Measurements from ENCODE around the gene PRKAR1B.

The PRKAR1B gene

DNA sequence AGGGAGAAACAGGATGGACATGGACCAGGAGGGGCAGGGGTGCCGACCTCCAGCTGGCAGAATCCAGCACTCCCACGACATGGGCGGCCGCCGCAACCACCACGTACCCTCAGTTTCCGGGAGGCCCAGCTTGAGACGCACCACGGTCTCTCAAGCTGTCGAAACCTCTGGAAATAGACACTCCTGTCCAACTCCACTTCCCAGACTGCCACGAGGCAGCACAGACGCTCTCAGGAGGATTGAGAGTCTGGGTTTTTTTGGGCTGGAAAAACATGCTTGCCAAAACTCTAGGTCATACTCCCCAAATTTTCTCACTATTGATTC is 169.6 kb downstream of the PRKAR1B start (continued):
- TF ChIP-seq ZNF114 (tag by site-specific recombination; IDR thresholded peaks at IDR 0.05) (no peak), ZNF138 (tag by site-specific recombination; IDR thresholded peaks at IDR 0.05; ENCODE audit: borderline replicate concordance) (no peak), SALL2 (tag by site-specific recombination; IDR thresholded peaks at IDR 0.05; ENCODE audit: borderline replicate concordance) (no peak)
- TF ChIP-seq, protein P1, sequence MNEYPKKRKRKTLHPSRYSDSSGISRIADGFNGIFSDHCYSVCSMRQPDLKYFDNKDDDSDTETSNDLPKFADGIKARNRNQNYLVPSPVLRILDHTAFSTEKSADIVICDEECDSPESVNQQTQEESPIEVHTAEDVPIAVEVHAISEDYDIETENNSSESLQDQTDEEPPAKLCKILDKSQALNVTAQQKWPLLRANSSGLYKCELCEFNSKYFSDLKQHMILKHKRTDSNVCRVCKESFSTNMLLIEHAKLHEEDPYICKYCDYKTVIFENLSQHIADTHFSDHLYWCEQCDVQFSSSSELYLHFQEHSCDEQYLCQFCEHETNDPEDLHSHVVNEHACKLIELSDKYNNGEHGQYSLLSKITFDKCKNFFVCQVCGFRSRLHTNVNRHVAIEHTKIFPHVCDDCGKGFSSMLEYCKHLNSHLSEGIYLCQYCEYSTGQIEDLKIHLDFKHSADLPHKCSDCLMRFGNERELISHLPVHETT (tag by site-specific recombination; IDR thresholded peaks at IDR 0.05), result no peak

DNA sequence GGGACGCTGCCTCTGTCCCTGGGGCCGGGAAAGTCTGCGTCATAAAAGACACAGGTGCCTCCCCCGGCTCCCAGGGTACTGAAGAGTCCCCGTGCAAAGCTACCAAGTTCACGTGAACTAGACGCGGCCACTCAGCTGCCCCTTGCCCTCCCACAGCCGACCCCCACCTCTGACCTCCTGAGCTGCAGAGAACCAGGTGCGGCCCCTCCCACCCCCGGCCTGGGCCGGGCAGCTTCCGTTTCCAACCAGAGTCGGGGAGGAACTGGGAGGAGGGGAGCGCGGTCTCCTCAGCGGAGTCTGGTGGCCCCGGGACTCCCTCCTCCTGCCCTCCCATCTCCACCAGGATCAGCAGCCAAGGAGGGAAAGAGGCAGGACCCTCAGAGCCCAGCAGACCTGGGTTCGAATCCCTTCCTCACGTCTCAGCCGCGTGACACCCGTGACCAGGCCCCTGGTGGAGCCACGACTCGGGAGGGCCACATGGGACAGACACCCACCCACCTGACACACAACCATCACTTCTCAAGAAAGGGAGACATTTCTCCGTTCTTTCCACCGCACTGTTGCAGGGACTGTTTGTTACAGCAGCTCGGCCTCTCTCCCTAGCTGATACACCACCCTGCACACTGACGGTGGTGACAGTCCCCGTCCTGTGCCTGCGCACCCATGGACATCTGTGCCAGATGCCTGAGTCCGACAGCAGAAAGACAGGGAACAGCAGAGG is 170.1 kb downstream of the PRKAR1B start:
- H3K36me3 ChIP-seq (ENCODE audit: control insufficient read depth in 2 of 2, insufficient read depth in 1 of 2, low read length in 2 of 2), result no peaks in the 10 kb centered on the region
- no peaks in the 10 kb centered on the region for H3K9me3 ChIP-seq (ENCODE audit: control insufficient read depth, insufficient read depth, low read depth, low read length)
- no peak overlapping the region for H3K4me3 ChIP-seq (ENCODE audit: low read depth, low read length)
- no peak overlapping the region for H3K27ac ChIP-seq (ENCODE audit: extremely low read depth, low read depth, low read length)
- ChIA-PET POLR2A (no interaction called here), CTCF (no interaction called here)
- peak; percentile 97 for TF ChIP-seq RBAK (tag by site-specific recombination; IDR thresholded peaks at IDR 0.05)
- peak; percentile 38; the same call in 1 of the 2 replicates for TF ChIP-seq TRIM28 (IDR thresholded peaks at IDR 0.05; ENCODE audit: borderline replicate concordance, low read length)
- TF ChIP-seq, protein P2, sequence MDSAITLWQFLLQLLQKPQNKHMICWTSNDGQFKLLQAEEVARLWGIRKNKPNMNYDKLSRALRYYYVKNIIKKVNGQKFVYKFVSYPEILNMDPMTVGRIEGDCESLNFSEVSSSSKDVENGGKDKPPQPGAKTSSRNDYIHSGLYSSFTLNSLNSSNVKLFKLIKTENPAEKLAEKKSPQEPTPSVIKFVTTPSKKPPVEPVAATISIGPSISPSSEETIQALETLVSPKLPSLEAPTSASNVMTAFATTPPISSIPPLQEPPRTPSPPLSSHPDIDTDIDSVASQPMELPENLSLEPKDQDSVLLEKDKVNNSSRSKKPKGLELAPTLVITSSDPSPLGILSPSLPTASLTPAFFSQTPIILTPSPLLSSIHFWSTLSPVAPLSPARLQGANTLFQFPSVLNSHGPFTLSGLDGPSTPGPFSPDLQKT (IDR thresholded peaks at IDR 0.05; ENCODE audit: borderline replicate concordance, low read depth, low read length), result no peak
- no peaks in the 10 kb centered on the region for H3K4me1 ChIP-seq (ENCODE audit: control insufficient read depth, insufficient read depth, low read length)

DNA sequence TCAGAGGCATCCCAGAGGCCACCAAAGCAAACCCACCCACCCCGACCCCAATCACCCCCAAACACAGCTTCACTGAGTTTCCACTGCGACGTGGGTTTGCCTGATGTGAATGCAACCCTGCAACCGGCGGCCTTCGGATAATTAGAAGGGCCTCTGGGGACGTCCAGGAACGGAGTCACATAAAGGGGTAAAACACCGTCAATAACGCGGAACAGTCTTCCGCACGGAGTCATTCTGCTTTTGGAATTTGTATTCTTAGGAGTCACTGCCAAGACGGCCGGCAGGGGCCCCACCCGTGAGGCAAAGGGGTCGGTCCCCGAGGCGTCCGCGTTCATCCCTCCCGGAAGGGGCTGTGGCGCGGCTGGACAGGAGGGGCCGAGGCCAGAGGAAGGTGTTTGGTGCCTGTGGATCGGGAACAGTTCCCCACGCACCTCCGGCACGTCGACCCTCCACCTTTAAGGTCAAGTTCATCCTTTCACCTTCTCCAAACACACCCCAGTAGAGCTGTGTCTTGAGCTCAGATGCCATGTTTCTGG is 170.7 kb downstream of the PRKAR1B start:
- Histone ChIP-seq H3K27ac (ENCODE audit: extremely low read depth, low read depth, low read length) (no peak overlapping the region), H3K4me1 (ENCODE audit: control insufficient read depth, insufficient read depth, low read length) (no peaks in the 10 kb centered on the region), H3K9me3 (ENCODE audit: control insufficient read depth, insufficient read depth, low read depth, low read length) (no peaks in the 10 kb centered on the region), H3K36me3 (ENCODE audit: control insufficient read depth in 2 of 2, insufficient read depth in 1 of 2, low read length in 2 of 2) (no peaks in the 10 kb centered on the region), H3K4me3 (ENCODE audit: low read depth, low read length) (no peak overlapping the region)
- TF ChIP-seq ZBTB6 (tag by site-specific recombination; IDR thresholded peaks at IDR 0.05) (no peak), ZNF138 (tag by site-specific recombination; IDR thresholded peaks at IDR 0.05; ENCODE audit: borderline replicate concordance) (no peak), ZFP41 (tag by site-specific recombination; IDR thresholded peaks at IDR 0.05; ENCODE audit: borderline replicate concordance) (no peak), ZNF792 (tag by site-specific recombination; IDR thresholded peaks at IDR 0.05) (no peak), ZNF341 (tag by site-specific recombination; IDR thresholded peaks at IDR 0.05; ENCODE audit: low read depth) (no peak), KLF8 (tag by site-specific recombination; IDR thresholded peaks at IDR 0.05) (no peak), ATF2 (tag by site-specific recombination; IDR thresholded peaks at IDR 0.05; ENCODE audit: low read depth) (no peak), OSR2 (tag by site-specific recombination; IDR thresholded peaks at IDR 0.05) (no peak), ZNF670 (tag by site-specific recombination; IDR thresholded peaks at IDR 0.05; ENCODE audit: low read depth) (no peak), ZBTB1 (tag by site-specific recombination; IDR thresholded peaks at IDR 0.05) (no peak), MZF1 (tag by site-specific recombination; IDR thresholded peaks at IDR 0.05; ENCODE audit: borderline replicate concordance) (no peak)
- ChIA-PET POLR2A (no interaction called here), CTCF (no interaction called here)
